ENCODE measurements around the gene UBD. TPM values are rescaled to one million over a fixed set of nuclear protein-coding genes. Genes with fewer than 3 reads are reported as not detected.

UBD gene
- total and polyA plus RNA-seq, 9 of the 15 experiments (the other 6 are each of a cell fraction or from before 2014, with no cell fraction given), result not detected

DNA sequence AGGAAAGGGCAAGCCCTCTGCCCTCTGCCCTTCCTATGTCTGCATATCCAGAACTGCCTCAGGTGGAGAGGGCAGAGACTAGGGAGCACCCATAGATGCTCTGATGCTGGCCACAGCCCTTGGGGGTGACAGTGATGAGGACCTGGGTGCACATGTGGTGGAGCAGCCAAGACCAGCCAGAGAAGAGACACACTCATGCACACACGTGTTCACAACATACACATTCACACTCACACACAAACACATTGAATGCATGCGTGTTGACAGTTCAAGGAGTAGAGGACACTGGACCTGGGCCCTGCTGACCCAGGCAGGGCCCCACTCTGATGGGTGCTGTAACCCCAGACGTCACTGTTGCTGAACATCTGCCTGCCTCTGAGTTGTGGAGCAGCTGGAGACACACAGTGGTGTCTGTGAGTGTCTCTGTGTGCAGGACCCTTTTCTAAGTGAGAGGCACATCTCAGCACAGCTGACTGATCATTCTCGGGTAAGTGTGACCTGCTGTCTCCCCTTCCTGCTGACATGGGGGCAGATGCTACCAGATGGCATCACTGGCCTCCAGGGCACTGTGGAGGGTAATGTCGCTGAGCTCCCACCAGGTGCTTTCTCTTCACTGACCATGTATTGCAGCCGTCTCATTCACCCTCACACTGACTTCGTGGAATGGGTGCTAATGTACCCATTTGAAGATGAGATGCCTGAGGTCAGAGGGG lies 41.6 kb downstream of the UBD start (continued):
- TF ChIP-seq, protein P1, sequence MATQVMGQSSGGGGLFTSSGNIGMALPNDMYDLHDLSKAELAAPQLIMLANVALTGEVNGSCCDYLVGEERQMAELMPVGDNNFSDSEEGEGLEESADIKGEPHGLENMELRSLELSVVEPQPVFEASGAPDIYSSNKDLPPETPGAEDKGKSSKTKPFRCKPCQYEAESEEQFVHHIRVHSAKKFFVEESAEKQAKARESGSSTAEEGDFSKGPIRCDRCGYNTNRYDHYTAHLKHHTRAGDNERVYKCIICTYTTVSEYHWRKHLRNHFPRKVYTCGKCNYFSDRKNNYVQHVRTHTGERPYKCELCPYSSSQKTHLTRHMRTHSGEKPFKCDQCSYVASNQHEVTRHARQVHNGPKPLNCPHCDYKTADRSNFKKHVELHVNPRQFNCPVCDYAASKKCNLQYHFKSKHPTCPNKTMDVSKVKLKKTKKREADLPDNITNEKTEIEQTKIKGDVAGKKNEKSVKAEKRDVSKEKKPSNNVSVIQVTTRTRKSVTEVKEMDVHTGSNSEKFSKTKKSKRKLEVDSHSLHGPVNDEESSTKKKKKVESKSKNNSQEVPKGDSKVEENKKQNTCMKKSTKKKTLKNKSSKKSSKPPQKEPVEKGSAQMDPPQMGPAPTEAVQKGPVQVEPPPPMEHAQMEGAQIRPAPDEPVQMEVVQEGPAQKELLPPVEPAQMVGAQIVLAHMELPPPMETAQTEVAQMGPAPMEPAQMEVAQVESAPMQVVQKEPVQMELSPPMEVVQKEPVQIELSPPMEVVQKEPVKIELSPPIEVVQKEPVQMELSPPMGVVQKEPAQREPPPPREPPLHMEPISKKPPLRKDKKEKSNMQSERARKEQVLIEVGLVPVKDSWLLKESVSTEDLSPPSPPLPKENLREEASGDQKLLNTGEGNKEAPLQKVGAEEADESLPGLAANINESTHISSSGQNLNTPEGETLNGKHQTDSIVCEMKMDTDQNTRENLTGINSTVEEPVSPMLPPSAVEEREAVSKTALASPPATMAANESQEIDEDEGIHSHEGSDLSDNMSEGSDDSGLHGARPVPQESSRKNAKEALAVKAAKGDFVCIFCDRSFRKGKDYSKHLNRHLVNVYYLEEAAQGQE (IDR thresholded peaks at IDR 0.05; ENCODE audit: borderline replicate concordance), result no peak
- TF ChIP-seq, protein P1 (CRISPR knock-in tag; IDR thresholded peaks at IDR 0.05; ENCODE audit: low read depth), result no peak
- no peak for TF ChIP-seq ZNF324 (CRISPR knock-in tag; IDR thresholded peaks at IDR 0.05)
- no peak for TF ChIP-seq ILF3 (IDR thresholded peaks at IDR 0.05; ENCODE audit: borderline replicate concordance)
- TF ChIP-seq FOXJ2 (tag; IDR thresholded peaks at IDR 0.05), result no peak
- no peak for TF ChIP-seq BRD9 (IDR thresholded peaks at IDR 0.05; ENCODE audit: low read depth, partially characterized antibody)
- TF ChIP-seq, protein P2, sequence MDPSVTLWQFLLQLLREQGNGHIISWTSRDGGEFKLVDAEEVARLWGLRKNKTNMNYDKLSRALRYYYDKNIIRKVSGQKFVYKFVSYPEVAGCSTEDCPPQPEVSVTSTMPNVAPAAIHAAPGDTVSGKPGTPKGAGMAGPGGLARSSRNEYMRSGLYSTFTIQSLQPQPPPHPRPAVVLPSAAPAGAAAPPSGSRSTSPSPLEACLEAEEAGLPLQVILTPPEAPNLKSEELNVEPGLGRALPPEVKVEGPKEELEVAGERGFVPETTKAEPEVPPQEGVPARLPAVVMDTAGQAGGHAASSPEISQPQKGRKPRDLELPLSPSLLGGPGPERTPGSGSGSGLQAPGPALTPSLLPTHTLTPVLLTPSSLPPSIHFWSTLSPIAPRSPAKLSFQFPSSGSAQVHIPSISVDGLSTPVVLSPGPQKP (CRISPR knock-in tag; IDR thresholded peaks at IDR 0.05), result no peak
- TF ChIP-seq CXXC5 (CRISPR knock-in tag; IDR thresholded peaks at IDR 0.05), result no peak
